ENCODE results near the gene LDLRAD4. TPM values are rescaled to one million over a fixed set of nuclear protein-coding genes. Genes with fewer than 3 reads are reported as not detected.

The LDLRAD4 gene
- total and polyA plus RNA-seq, 2 donors (not counting 1 experiment from before 2014, with no cell fraction given) = 13.9 to 35.7 TPM

DNA sequence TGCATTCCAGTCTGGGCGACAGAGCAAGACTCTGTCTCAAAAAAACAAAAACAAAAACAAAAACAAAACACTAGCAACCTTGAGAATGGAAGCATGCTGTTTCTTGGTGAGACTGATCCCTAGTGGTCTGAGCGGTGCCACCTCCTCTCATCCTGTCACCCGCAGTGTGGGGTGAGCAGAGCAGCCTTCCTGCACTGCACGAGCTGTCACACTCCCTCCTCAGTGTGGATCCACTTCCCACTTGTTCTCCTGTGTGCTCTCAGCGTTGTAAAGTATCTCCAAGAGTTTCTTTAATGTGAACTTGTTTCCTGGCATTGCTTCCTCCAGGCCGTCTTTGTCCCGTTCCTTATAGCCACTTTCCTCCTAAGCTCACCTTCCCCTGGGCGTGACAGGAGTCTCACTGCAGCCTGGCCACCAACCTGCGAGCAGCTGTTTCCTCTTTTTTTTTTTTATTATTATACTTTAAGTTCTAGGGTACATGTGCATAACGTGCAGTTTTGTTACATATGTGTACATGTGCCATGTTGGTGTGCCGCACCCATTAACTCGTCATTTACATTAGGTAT, 287.3 kb downstream of the LDLRAD4 start:
- no peak overlapping the region for H3K4me3 ChIP-seq (ENCODE audit: control extremely low read depth in 1 of 5, extremely low read depth in 1 of 5, insufficient read depth in 1 of 5, low read depth in 2 of 5, low read length in 4 of 5)

DNA sequence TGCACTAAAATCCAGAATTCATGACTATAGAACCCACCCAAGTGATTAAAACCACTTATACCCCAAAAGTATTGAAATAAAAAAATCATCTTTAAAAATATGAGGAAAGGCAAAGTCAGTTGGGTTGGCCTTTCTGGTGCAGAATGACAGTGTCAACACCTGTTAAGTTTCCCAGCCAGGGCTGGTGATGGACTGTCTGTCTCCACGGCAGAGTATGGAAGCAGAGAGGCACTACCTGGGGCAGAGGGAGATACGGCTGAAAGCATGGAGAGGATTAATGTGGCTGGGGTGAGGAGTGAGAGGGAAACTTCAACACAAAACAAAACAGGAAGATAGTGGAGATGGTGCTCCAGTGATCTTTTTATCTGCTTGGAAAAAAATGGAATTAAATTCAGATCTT, 292.0 kb downstream of the LDLRAD4 start:
- Histone ChIP-seq H2AFZ (ENCODE audit: insufficient read depth, low read depth, low read length, poor library complexity, severe bottlenecking) (no peak overlapping the region), H3K79me2 (ENCODE audit: control insufficient read depth, insufficient read depth, low read length) (peaks cover 13% of the 10 kb centered on the region), H3K36me3 (replicated peaks in 1 of 2; ENCODE audit: control extremely low read depth in 1 of 2, control insufficient read depth in 1 of 2, extremely low read depth in 1 of 2, insufficient read depth in 2 of 2, low read length in 1 of 2) (peaks cover 0 to 4% of the 10 kb centered on the region in 2 experiments), H3K27ac (ENCODE audit: low read length in 2 of 2) (no peak overlapping the region), H3K27me3 (replicated peaks in 1 of 4; ENCODE audit: control extremely low read depth in 1 of 4, control insufficient read depth in 3 of 4, insufficient read depth in 4 of 4, low read length in 3 of 4) (no peaks in the 10 kb centered on the region), H3K4me1 (ENCODE audit: control insufficient read depth in 2 of 2, insufficient read depth in 2 of 2, low read length in 2 of 2) (peaks cover 13 to 15% of the 10 kb centered on the region in 2 donors), H3K4me2 (replicated peaks; ENCODE audit: low read depth, low read length, poor library complexity, severe bottlenecking) (no peak overlapping the region), H3K9me3 (ENCODE audit: control extremely low read depth in 1 of 3, control insufficient read depth in 2 of 3, insufficient read depth in 1 of 3, low read length in 2 of 3) (no peaks in the 10 kb centered on the region), H3K4me3 (ENCODE audit: control extremely low read depth in 1 of 5, extremely low read depth in 1 of 5, insufficient read depth in 1 of 5, low read depth in 2 of 5, low read length in 4 of 5) (no peak overlapping the region), H4K20me1 (ENCODE audit: control insufficient read depth, insufficient read depth, low read length, poor library complexity, severe bottlenecking) (peaks cover 4% of the 10 kb centered on the region), H3K9ac (ENCODE audit: low read length) (no peak overlapping the region)
- Mint-ChIP-seq H3K27ac (no peak overlapping the region), H3K9me3 (ENCODE audit: insufficient read depth) (no peaks in the 10 kb centered on the region), H3K27me3 (peaks cover 4% of the 10 kb centered on the region), H3K4me3 (no peak overlapping the region), H3K4me1 (peaks cover 25% of the 10 kb centered on the region)
- ChIA-PET POLR2A (no interaction called here), CTCF (interaction anchor here (1.4 kb wide), 1 partner anchor 9 kb away, joined by 3 read pairs; no protein-coding TSS in a partner anchor)
- ATAC-seq (ENCODE audit: low read depth) (no peak), DNase-seq (no peak)
- WGBS (ENCODE audit: insufficient coverage) = 100% methylated on average over 2 of the region's 2 CpGs
- intact Hi-C loops (cut with micrococcal nuclease) = no loop called here
- no peak for TF ChIP-seq EZH2 (IDR thresholded peaks at IDR 0.05; ENCODE audit: borderline replicate concordance, insufficient read depth, low read depth, low read length, poor library complexity, severe bottlenecking)
- TF ChIP-seq, protein P1, sequence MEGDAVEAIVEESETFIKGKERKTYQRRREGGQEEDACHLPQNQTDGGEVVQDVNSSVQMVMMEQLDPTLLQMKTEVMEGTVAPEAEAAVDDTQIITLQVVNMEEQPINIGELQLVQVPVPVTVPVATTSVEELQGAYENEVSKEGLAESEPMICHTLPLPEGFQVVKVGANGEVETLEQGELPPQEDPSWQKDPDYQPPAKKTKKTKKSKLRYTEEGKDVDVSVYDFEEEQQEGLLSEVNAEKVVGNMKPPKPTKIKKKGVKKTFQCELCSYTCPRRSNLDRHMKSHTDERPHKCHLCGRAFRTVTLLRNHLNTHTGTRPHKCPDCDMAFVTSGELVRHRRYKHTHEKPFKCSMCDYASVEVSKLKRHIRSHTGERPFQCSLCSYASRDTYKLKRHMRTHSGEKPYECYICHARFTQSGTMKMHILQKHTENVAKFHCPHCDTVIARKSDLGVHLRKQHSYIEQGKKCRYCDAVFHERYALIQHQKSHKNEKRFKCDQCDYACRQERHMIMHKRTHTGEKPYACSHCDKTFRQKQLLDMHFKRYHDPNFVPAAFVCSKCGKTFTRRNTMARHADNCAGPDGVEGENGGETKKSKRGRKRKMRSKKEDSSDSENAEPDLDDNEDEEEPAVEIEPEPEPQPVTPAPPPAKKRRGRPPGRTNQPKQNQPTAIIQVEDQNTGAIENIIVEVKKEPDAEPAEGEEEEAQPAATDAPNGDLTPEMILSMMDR (IDR thresholded peaks at IDR 0.05) = no peak

More for the DNA sequence above, 287.3 kb downstream of the LDLRAD4 start:
- Mint-ChIP-seq H3K9me3 (ENCODE audit: insufficient read depth) (no peaks in the 10 kb centered on the region), H3K27me3 (peaks cover 4% of the 10 kb centered on the region), H3K4me3 (peak overlapping the region; percentile 24), H3K27ac (no peak overlapping the region), H3K4me1 (peaks cover 29% of the 10 kb centered on the region)
- no peaks in the 10 kb centered on the region for H3K27me3 ChIP-seq (replicated peaks in 1 of 4; ENCODE audit: control extremely low read depth in 1 of 4, control insufficient read depth in 3 of 4, insufficient read depth in 4 of 4, low read length in 3 of 4)
- ChIA-PET CTCF (no interaction called here), POLR2A (no interaction called here)
- DNase-seq (no peak), ATAC-seq (ENCODE audit: low read depth) (no peak)
- no peak for TF ChIP-seq EZH2 (IDR thresholded peaks at IDR 0.05; ENCODE audit: borderline replicate concordance, insufficient read depth, low read depth, low read length, poor library complexity, severe bottlenecking)
- TF ChIP-seq, protein P1 (IDR thresholded peaks at IDR 0.05) = no peak
- no peak overlapping the region for H2AFZ ChIP-seq (ENCODE audit: insufficient read depth, low read depth, low read length, poor library complexity, severe bottlenecking)
- no peak overlapping the region for H3K9ac ChIP-seq (ENCODE audit: low read length)
- H3K79me2 ChIP-seq (ENCODE audit: control insufficient read depth, insufficient read depth, low read length) = peaks cover 8% of the 10 kb centered on the region
- intact Hi-C loops (cut with micrococcal nuclease) = no loop called here
- H3K36me3 ChIP-seq (replicated peaks in 1 of 2; ENCODE audit: control extremely low read depth in 1 of 2, control insufficient read depth in 1 of 2, extremely low read depth in 1 of 2, insufficient read depth in 2 of 2, low read length in 1 of 2) = no peaks in the 10 kb centered on the region
- 26% methylated on average over 6 of the region's 12 CpGs for WGBS (ENCODE audit: insufficient coverage)
- no peaks in the 10 kb centered on the region for H3K9me3 ChIP-seq (ENCODE audit: control extremely low read depth in 1 of 3, control insufficient read depth in 2 of 3, insufficient read depth in 1 of 3, low read length in 2 of 3)
- H3K4me1 ChIP-seq (ENCODE audit: control insufficient read depth in 2 of 2, insufficient read depth in 2 of 2, low read length in 2 of 2) = peaks cover 6 to 22% of the 10 kb centered on the region in 2 donors
- H3K27ac ChIP-seq (ENCODE audit: low read length in 2 of 2) = no peak overlapping the region
- H3K4me2 ChIP-seq (replicated peaks; ENCODE audit: low read depth, low read length, poor library complexity, severe bottlenecking) = peak overlapping the region; percentile 47
- H4K20me1 ChIP-seq (ENCODE audit: control insufficient read depth, insufficient read depth, low read length, poor library complexity, severe bottlenecking) = peaks cover 5% of the 10 kb centered on the region
